Gastrocnemius medialis (tissue), 4 donors: Measurements from ENCODE around the gene PSTPIP1. TPM values are rescaled to one million over a fixed set of nuclear protein-coding genes. Genes with fewer than 3 reads are reported as not detected.
"Not testable (repeated sequence)": the region's sequence is repeated elsewhere in the genome, so short reads cannot be mapped to it uniquely, and the experiment has no call there.

Experiments
- ATAC-seq, 2 donors: fragments of 150-250 bp; one replicate each; pipeline ENCODE4 v1.9.1; 2016
- DNase-seq, 2 donors: peaks; one replicate each; pipeline ENCODE4 v3.0.0-alpha.2; 2019
- H3K27ac ChIP-seq, 4 donors: fragments of 200-600 bp; sonication (generic); 1 replicate in 1 of 4; 2 replicates in 3 of 4; pipeline ENCODE4 v1.5.1; 2016 to 2018; ENCODE audit warnings: mild to moderate bottlenecking in 2 of 4, moderate library complexity in 1 of 4
- H3K27me3 ChIP-seq, 3 donors: fragments of 200-600 bp; sonication (generic) in 2 of 3; 1 replicate in 1 of 3; 2 replicates in 2 of 3; pipeline versions ENCODE4 v1.5.1 to v1.6.0; 2016 to 2019; ENCODE audit warnings: mild to moderate bottlenecking in 1 of 3, moderate library complexity in 1 of 3
- H3K36me3 ChIP-seq, 2 donors: fragments of 200-600 bp; sonication (generic) in 1 of 2; one replicate each; pipeline ENCODE4 v1.5.1; 2017 to 2018
- H3K4me1 ChIP-seq, 2 donors: fragments of 200-600 bp; sonication (generic) in 1 of 2; one replicate each; pipeline ENCODE4 v1.5.1; 2016 to 2017; ENCODE audit warnings: mild to moderate bottlenecking in 2 of 2
- H3K4me3 ChIP-seq, 4 donors: fragments of 200-600 bp; sonication (generic) in 3 of 4; 1 replicate in 1 of 4; 2 replicates in 3 of 4; pipeline ENCODE4 v1.5.1; 2016 to 2019; ENCODE audit warnings: mild to moderate bottlenecking in 2 of 4
- H3K9me3 ChIP-seq, 3 donors: fragments of 200-600 bp; sonication (generic) in 2 of 3; 1 replicate in 1 of 3; 2 replicates in 2 of 3; pipeline ENCODE4 v1.5.1; 2016 to 2019
- POLR2A ChIP-seq, 2 donors: fragments of 450-650 bp; IDR thresholded peaks; one replicate each; pipeline ENCODE4 v1.6.1; 2017; ENCODE audit warnings: antibody characterized with exemption in 2 of 2, mild to moderate bottlenecking in 2 of 2, moderate library complexity in 2 of 2
- in situ Hi-C, 4 donors: fragments of 200-750 bp; cut with MboI; loops; one replicate each; pipeline versions ENCODE4 v1.15.0 to v1.8.0; 2017; ENCODE audit warnings: low sequenced_read_pairs in 4 of 4
- intact Hi-C: fragments of 100-400 bp; cut with DNase I; formaldehyde crosslinking; loops from one replicate; pipeline ENCODE4 v1.15.1; 2023; ENCODE audit warnings: low total_unique reads
- total RNA-seq, 4 donors: library from RNA; depleted of rRNA; stranded (reverse); fragments of >200 nt; gene quantifications; one replicate each; pipeline versions ENCODE4 v1.1.0 to v1.2.3, GENCODE V29; 2016
- TF ChIP-seq, protein P1 (sequence below), 5 experiments: fragments of 450-650 bp in 3 of 5; fragments of 200-600 bp in 2 of 5; sonication (generic) in 2 of 5; IDR thresholded peaks in 4 of 5; conservative IDR thresholded peaks in 1 of 5; 1 replicate in 4 of 5; 2 replicates in 1 of 5; pipeline ENCODE4 v1.5.1; 2016 to 2019; ENCODE audit warnings: antibody characterized with exemption in 5 of 5, mild to moderate bottlenecking in 3 of 5, moderate library complexity in 3 of 5

PSTPIP1 gene
- total RNA-seq, 4 donors from 2014 or later: 0.76 to 5.2 (median 3.1) TPM; not detected in 1

DNA sequence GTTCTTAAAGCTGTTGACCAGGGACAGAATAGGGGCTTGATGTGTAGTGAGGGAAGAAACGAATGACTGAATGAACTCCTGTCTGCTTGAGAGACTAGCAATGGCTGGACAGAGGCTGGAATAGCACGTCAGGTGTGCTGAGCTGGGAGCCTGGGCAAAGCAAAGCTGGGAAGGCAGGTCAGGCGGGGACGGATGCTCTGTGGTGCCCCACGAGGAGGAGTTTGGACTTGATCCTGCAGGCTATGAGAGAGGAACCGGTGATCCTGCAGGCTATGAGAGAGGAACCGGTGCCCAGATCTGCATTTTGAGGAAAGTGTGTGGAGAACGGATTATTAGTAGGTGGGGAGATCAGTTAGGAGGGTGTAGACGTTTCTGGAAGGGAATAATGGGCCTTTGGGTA is 31.3 kb upstream of the PSTPIP1 start:
- Histone ChIP-seq H3K27me3 (no peaks in the 10 kb centered on the region), H3K36me3 (no peaks in the 10 kb centered on the region), H3K9me3 (no peaks in the 10 kb centered on the region), H3K27ac (no peak overlapping the region), H3K4me3 (no peak overlapping the region), H3K4me1 (peaks cover 0 to 10% of the 10 kb centered on the region in 2 donors)
- ATAC-seq: no peak
- TF ChIP-seq, protein P1, sequence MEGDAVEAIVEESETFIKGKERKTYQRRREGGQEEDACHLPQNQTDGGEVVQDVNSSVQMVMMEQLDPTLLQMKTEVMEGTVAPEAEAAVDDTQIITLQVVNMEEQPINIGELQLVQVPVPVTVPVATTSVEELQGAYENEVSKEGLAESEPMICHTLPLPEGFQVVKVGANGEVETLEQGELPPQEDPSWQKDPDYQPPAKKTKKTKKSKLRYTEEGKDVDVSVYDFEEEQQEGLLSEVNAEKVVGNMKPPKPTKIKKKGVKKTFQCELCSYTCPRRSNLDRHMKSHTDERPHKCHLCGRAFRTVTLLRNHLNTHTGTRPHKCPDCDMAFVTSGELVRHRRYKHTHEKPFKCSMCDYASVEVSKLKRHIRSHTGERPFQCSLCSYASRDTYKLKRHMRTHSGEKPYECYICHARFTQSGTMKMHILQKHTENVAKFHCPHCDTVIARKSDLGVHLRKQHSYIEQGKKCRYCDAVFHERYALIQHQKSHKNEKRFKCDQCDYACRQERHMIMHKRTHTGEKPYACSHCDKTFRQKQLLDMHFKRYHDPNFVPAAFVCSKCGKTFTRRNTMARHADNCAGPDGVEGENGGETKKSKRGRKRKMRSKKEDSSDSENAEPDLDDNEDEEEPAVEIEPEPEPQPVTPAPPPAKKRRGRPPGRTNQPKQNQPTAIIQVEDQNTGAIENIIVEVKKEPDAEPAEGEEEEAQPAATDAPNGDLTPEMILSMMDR (IDR thresholded peaks at IDR 0.05 in 4 of 5, conservative IDR thresholded peaks at IDR 0.05 in 1 of 5): no peak
- TF ChIP-seq POLR2A (IDR thresholded peaks at IDR 0.05): no peak
- in situ Hi-C loops: no loop called here
- intact Hi-C loops: no loop called here
- no peak for DNase-seq

DNA sequence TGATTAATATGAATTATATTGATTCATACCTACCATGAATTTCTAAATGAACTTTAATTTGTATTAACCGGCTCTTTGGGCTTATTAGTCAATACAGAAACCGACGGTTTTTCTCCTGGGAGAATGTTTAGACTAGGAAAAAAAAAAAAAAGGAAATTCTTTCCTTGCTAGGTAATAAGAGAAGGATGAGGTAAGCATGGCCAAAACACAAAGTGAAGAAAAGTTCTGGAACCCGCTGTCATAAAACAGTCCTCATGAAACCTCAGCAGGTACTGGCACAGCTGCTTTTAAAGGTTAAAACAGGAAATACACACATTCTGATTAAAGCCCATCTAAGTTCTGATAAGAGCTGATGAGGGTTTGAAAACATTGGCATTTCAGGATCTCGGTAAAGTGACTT is 30.8 kb upstream of the PSTPIP1 start:
- no peaks in the 10 kb centered on the region for H3K9me3 ChIP-seq
- TF ChIP-seq, protein P1 (IDR thresholded peaks at IDR 0.05 in 4 of 5, conservative IDR thresholded peaks at IDR 0.05 in 1 of 5): no peak
- no peak for TF ChIP-seq POLR2A (IDR thresholded peaks at IDR 0.05)
- no peak for ATAC-seq
- in situ Hi-C loops: no loop called here
- H3K27ac ChIP-seq: no peak overlapping the region
- no peaks in the 10 kb centered on the region for H3K36me3 ChIP-seq
- no peak for DNase-seq
- H3K27me3 ChIP-seq: no peaks in the 10 kb centered on the region
- H3K4me1 ChIP-seq: peaks cover 0 to 10% of the 10 kb centered on the region in 2 donors
- intact Hi-C loops: no loop called here
- no peak overlapping the region for H3K4me3 ChIP-seq

DNA sequence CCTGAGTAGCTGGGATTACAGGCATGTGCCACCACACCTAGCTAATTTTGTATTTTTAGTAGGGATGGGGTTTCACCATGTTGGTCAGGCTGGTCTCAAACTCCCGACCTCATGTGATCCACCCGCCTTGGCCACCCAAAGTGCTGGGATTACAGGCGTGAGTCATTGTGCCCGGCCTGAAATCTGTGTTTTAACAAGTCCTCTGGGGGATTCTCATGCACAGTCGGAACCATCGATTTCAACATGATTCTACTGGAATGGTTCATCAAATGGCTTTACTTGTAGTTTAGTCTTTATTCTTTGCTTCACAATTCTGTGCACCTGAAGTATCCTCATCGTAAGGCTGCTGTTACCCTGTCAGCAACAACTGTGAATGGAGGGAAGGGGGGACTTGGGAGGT is 28.9 kb upstream of the PSTPIP1 start:
- H3K36me3 ChIP-seq, H3K9me3 ChIP-seq, ATAC-seq, H3K4me1 ChIP-seq, H3K27ac ChIP-seq, in situ Hi-C loops, intact Hi-C loops, H3K4me3 ChIP-seq, H3K27me3 ChIP-seq, DNase-seq: not testable (repeated sequence)

DNA sequence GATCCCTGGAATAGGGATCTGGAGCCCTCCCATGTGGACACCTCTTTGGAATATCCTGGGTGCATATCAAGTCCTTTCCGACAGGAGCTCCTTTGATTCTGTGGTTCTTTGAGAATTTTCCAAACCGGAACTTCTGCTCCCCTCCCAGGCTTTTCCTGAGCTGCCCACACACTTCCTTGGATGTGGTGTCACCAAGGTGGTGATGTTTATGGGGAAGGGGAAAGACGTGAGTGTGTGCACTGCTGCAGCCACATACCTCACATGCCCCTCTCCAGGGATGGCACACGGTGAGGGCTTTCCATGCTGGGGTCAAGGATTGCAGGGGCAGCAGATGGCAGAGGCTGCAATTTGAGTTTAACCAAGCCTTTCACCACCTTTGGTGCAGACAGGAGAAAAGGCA is 27.9 kb upstream of the PSTPIP1 start:
- TF ChIP-seq POLR2A (IDR thresholded peaks at IDR 0.05): no peak
- TF ChIP-seq, protein P1 (IDR thresholded peaks at IDR 0.05 in 4 of 5, conservative IDR thresholded peaks at IDR 0.05 in 1 of 5): no peak
- intact Hi-C loops (no loop called here), in situ Hi-C loops (no loop called here)
- Histone ChIP-seq H3K9me3 (no peaks in the 10 kb centered on the region), H3K27me3 (no peaks in the 10 kb centered on the region), H3K4me1 (peaks cover 0 to 4% of the 10 kb centered on the region in 2 donors), H3K27ac (no peak overlapping the region), H3K36me3 (no peaks in the 10 kb centered on the region), H3K4me3 (no peak overlapping the region)
- no peak for ATAC-seq
- no peak for DNase-seq

DNA sequence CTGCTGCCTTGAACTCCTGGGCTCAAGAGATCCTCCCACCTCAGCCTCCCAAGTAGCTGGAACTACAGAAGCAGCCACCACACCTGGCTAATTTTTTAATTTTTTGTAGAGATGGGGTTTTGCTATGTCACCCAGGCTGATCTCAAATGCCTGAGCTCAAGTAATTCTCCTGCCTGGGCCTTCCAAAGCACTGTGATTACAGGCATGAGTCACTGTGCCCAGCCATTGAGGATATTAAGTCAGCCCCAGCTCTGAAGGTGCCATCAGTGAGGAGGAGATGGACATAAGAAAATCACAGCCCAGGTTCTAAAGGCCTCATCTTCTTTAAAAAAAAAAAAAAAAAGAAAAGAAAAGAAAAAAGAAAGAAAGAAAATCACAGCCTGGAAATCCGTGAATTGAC is 26.6 kb upstream of the PSTPIP1 start:
- in situ Hi-C loops: no loop called here
- intact Hi-C loops: no loop called here
- TF ChIP-seq POLR2A (IDR thresholded peaks at IDR 0.05): no peak
- TF ChIP-seq, protein P1 (IDR thresholded peaks at IDR 0.05 in 4 of 5, conservative IDR thresholded peaks at IDR 0.05 in 1 of 5): no peak

More for the DNA sequence above, 26.6 kb upstream of the PSTPIP1 start:
- DNase-seq (no peak), ATAC-seq (no peak)
- H3K27ac ChIP-seq: no peak overlapping the region
- H3K4me1 ChIP-seq: peaks cover 8 to 17% of the 10 kb centered on the region in 2 donors
- H3K36me3 ChIP-seq: no peaks in the 10 kb centered on the region
- no peaks in the 10 kb centered on the region for H3K9me3 ChIP-seq
- H3K27me3 ChIP-seq: no peaks in the 10 kb centered on the region
- no peak overlapping the region for H3K4me3 ChIP-seq
